CD14-positive monocyte (primary cell): ENCODE data around the gene PLA2G1B. TPM values are rescaled to one million over a fixed set of nuclear protein-coding genes. Genes with fewer than 3 reads are reported as not detected.

Experiments used
- DNase-seq, 3 donors: peaks; one replicate each; pipeline ENCODE4 v3.0.0-alpha.2; 2011 to 2022
- H2AFZ ChIP-seq: 2 replicates; pipeline ENCODE4 v1.6.0; 2012; ENCODE audit warnings: mild to moderate bottlenecking, low read depth, low read length, inconsistent platforms; ENCODE audit not compliant: insufficient read depth, poor library complexity, severe bottlenecking
- H3K27ac ChIP-seq, 2 donors: 1 replicate in 1 of 2; 2 replicates in 1 of 2; pipeline ENCODE4 v1.5.1; 2012 to 2013; ENCODE audit warnings: low read length in 2 of 2, control low read depth in 1 of 2, inconsistent platforms in 1 of 2, low read depth in 1 of 2, mild to moderate bottlenecking in 1 of 2
- H3K27me3 ChIP-seq, 2 donors: one replicate each; pipeline versions ENCODE4 v1.6.0 to v1.6.1; 2011 to 2013; ENCODE audit warnings: low read length in 2 of 2; ENCODE audit not compliant: control insufficient read depth in 2 of 2, insufficient read depth in 2 of 2
- H3K36me3 ChIP-seq, 2 donors: replicated peaks in 1 of 2; 1 replicate in 1 of 2; 2 replicates in 1 of 2; pipeline versions ENCODE4 v1.5.1 to v1.6.1; 2012 to 2013; ENCODE audit warnings: low read length in 2 of 2, control low read depth in 1 of 2, inconsistent platforms in 1 of 2, mild to moderate bottlenecking in 1 of 2; ENCODE audit not compliant: insufficient read depth in 2 of 2, control insufficient read depth in 1 of 2
- H3K4me1 ChIP-seq, 2 donors: 1 replicate in 1 of 2; 2 replicates in 1 of 2; pipeline versions ENCODE4 v1.5.1 to v1.6.1; 2012 to 2013; ENCODE audit warnings: low read length in 2 of 2, control low read depth in 1 of 2, inconsistent platforms in 1 of 2, mild to moderate bottlenecking in 1 of 2, moderate library complexity in 1 of 2; ENCODE audit not compliant: insufficient read depth in 2 of 2, control insufficient read depth in 1 of 2
- H3K4me2 ChIP-seq: replicated peaks from 2 replicates; pipeline ENCODE3; 2012; ENCODE audit warnings: low read length, moderate library complexity, mild to moderate bottlenecking; ENCODE audit not compliant: poor library complexity, severe bottlenecking; ENCODE audit errors: extremely low read depth
- H3K4me3 ChIP-seq, 3 experiments: fragments of 200-600 bp in 1 of 3; sonication (generic) in 1 of 3; replicated peaks in 1 of 3; 1 replicate in 2 of 3; 2 replicates in 1 of 3; pipeline ENCODE4 v1.5.1; 2011 to 2013; ENCODE audit warnings: low read length in 3 of 3, mild to moderate bottlenecking in 3 of 3, control low read depth in 2 of 3, low read depth in 2 of 3, inconsistent platforms in 1 of 3, moderate library complexity in 1 of 3
- H3K79me2 ChIP-seq: 2 replicates; pipeline ENCODE4 v1.6.0; 2012; ENCODE audit warnings: mild to moderate bottlenecking, control low read depth, inconsistent platforms, low read length, moderate library complexity; ENCODE audit not compliant: insufficient read depth
- H3K9ac ChIP-seq: 2 replicates; pipeline ENCODE4 v1.6.0; 2017; ENCODE audit warnings: low read length, mild to moderate bottlenecking; ENCODE audit not compliant: insufficient read depth, poor library complexity, severe bottlenecking
- H3K9me3 ChIP-seq, 2 donors: replicated peaks in 1 of 2; 1 replicate in 1 of 2; 2 replicates in 1 of 2; pipeline versions ENCODE4 v1.5.1 to v1.6.1; 2012 to 2013; ENCODE audit warnings: low read length in 2 of 2, control low read depth in 1 of 2; ENCODE audit not compliant: control insufficient read depth in 1 of 2, insufficient read depth in 1 of 2
- H4K20me1 ChIP-seq: 2 replicates; pipeline ENCODE4 v1.6.0; 2012; ENCODE audit warnings: mild to moderate bottlenecking, low read length, control low read depth, moderate library complexity; ENCODE audit not compliant: insufficient read depth
- H3K27ac Mint-ChIP-seq, 7 donors: one replicate each; pipeline ENCODE4 v1.8.0; 2020; ENCODE audit warnings: mild to moderate bottlenecking in 7 of 7, mixed read lengths in 7 of 7, moderate library complexity in 6 of 7, inconsistent platforms in 2 of 7
- H3K27me3 Mint-ChIP-seq, 3 donors: one replicate each; pipeline ENCODE4 v1.8.0; 2021 to 2022; ENCODE audit warnings: low read depth in 3 of 3, mild to moderate bottlenecking in 3 of 3, mixed read lengths in 3 of 3, moderate library complexity in 3 of 3, inconsistent platforms in 1 of 3
- H3K36me3 Mint-ChIP-seq, 2 donors: one replicate each; pipeline ENCODE4 v1.8.0; 2020; ENCODE audit warnings: mixed read lengths in 2 of 2, inconsistent platforms in 1 of 2, mild to moderate bottlenecking in 1 of 2
- H3K4me1 Mint-ChIP-seq: one replicate; pipeline ENCODE4 v1.8.0; 2020; ENCODE audit warnings: mild to moderate bottlenecking, mixed read lengths
- H3K4me3 Mint-ChIP-seq, 2 donors: one replicate each; pipeline ENCODE4 v1.8.0; 2020; ENCODE audit warnings: mild to moderate bottlenecking in 2 of 2, mixed read lengths in 2 of 2, moderate library complexity in 1 of 2
- H3K9me3 Mint-ChIP-seq, 7 donors: one replicate each; pipeline ENCODE4 v1.8.0; 2020 to 2022; ENCODE audit warnings: mixed read lengths in 7 of 7, mild to moderate bottlenecking in 6 of 7, moderate library complexity in 6 of 7, inconsistent platforms in 2 of 7
- WGBS: methylation state at CpG from one replicate; pipeline ENCODE4 v1.1.5; 2013; ENCODE audit warnings: missing lambda C conversion rate; ENCODE audit not compliant: insufficient coverage; 5-methylcytosine and 5-hydroxymethylcytosine counted together
- intact Hi-C, 2 donors: fragments of 100-400 bp; cut with micrococcal nuclease; formaldehyde crosslinking; loops; one replicate each; pipeline versions ENCODE4 v1.15.0 to v1.15.1; 2023
- polyA plus RNA-seq, 3 donors: library from polyadenylated mRNA; depleted of rRNA in 1 of 3; unstranded in 2 of 3; stranded (reverse) in 1 of 3; fragments of 300-500 nt in 2 of 3; fragments of >200 nt in 1 of 3; fragmentation: Illumina TruSeq in 2 of 3; gene quantifications; 1 replicate in 2 of 3; 2 replicates in 1 of 3; pipeline ENCODE4 v1.2.3, GENCODE V29; 2012 to 2021
- TF ChIP-seq, protein P1 (sequence below): fragments of 200-600 bp; IDR thresholded peaks from one replicate; pipeline ENCODE4 v1.8.0; 2022; ENCODE audit warnings: antibody characterized with exemption, mild to moderate bottlenecking

PLA2G1B gene
- polyA plus RNA-seq, 3 donors = not detected

GRCh38 chr12:120365675-120366340 lies 38.2 kb upstream of the PLA2G1B start:
- 82% methylated on average over 12 of the region's 13 CpGs for WGBS
- H3K4me1 Mint-ChIP-seq = peaks cover 9% of the 10 kb centered on the region
- no peak overlapping the region for H3K4me3 ChIP-seq
- no peak overlapping the region for H3K27ac ChIP-seq
- peaks cover 0 to 4% of the 10 kb centered on the region in 2 donors for H3K4me1 ChIP-seq
- H3K27ac Mint-ChIP-seq = no peak overlapping the region
- peaks cover 0 to 16% (median 9%) of the 10 kb centered on the region in 7 donors for H3K9me3 Mint-ChIP-seq
- peaks cover 4 to 7% of the 10 kb centered on the region in 2 donors for H3K36me3 Mint-ChIP-seq
- H3K27me3 ChIP-seq = peaks cover 51 to 79% of the 10 kb centered on the region in 2 donors
- no peak for DNase-seq
- TF ChIP-seq, protein P1, sequence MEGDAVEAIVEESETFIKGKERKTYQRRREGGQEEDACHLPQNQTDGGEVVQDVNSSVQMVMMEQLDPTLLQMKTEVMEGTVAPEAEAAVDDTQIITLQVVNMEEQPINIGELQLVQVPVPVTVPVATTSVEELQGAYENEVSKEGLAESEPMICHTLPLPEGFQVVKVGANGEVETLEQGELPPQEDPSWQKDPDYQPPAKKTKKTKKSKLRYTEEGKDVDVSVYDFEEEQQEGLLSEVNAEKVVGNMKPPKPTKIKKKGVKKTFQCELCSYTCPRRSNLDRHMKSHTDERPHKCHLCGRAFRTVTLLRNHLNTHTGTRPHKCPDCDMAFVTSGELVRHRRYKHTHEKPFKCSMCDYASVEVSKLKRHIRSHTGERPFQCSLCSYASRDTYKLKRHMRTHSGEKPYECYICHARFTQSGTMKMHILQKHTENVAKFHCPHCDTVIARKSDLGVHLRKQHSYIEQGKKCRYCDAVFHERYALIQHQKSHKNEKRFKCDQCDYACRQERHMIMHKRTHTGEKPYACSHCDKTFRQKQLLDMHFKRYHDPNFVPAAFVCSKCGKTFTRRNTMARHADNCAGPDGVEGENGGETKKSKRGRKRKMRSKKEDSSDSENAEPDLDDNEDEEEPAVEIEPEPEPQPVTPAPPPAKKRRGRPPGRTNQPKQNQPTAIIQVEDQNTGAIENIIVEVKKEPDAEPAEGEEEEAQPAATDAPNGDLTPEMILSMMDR = no peak
- H3K27me3 Mint-ChIP-seq = peaks cover 70 to 89% (median 78%) of the 10 kb centered on the region in 3 donors
- H3K4me3 Mint-ChIP-seq = peak overlapping the region in 1 of 2 donors; percentile 63
- no peaks in the 10 kb centered on the region for H3K36me3 ChIP-seq
- no peak overlapping the region for H3K4me2 ChIP-seq
- H3K9ac ChIP-seq = no peak overlapping the region
- peaks cover 2 to 17% of the 10 kb centered on the region in 2 donors for H3K9me3 ChIP-seq
- no peaks in the 10 kb centered on the region for H4K20me1 ChIP-seq
- no peak overlapping the region for H2AFZ ChIP-seq
- intact Hi-C loops = no loop called here
- H3K79me2 ChIP-seq = no peaks in the 10 kb centered on the region

DNA sequence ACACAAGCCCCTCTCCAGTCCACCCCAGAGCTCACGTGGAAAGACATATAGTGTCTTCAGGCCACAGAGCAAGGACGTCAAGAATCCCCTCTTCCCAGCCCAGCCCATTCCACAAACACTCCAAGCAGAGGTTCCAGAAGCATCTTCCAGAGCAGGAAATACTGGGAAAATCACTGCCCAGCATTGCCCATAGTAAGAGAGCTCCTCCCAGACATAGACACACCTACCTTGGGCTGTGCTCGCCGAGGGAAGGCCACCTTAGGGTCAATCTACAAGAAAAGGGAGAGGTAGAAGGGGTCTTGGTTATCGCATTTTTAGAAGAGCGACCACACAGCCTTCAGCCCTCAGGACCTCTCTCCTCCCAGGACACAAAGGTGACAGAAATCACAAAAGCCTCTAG lies 36.9 kb upstream of the PLA2G1B start:
- WGBS = 94% methylated on average over 2 of the region's 6 CpGs
- H3K27me3 Mint-ChIP-seq = peaks cover 63 to 89% (median 75%) of the 10 kb centered on the region in 3 donors
- DNase-seq = no peak
- Histone ChIP-seq H2AFZ (no peak overlapping the region), H3K4me1 (peaks cover 0 to 4% of the 10 kb centered on the region in 2 donors), H3K9me3 (peaks cover 2 to 4% of the 10 kb centered on the region in 2 donors), H3K4me2 (no peak overlapping the region), H3K4me3 (no peak overlapping the region), H3K27me3 (peaks cover 43 to 76% of the 10 kb centered on the region in 2 donors), H3K9ac (no peak overlapping the region), H3K27ac (no peak overlapping the region), H3K79me2 (no peaks in the 10 kb centered on the region), H3K36me3 (no peaks in the 10 kb centered on the region), H4K20me1 (no peaks in the 10 kb centered on the region)
- no peaks in the 10 kb centered on the region for H3K36me3 Mint-ChIP-seq
- peaks cover 0 to 9% (median 2%) of the 10 kb centered on the region in 7 donors for H3K9me3 Mint-ChIP-seq
- H3K27ac Mint-ChIP-seq = no peak overlapping the region
- H3K4me1 Mint-ChIP-seq = peaks cover 4% of the 10 kb centered on the region
- H3K4me3 Mint-ChIP-seq = no peak overlapping the region
- TF ChIP-seq, protein P1 = no peak
- intact Hi-C loops = no loop called here
